Heart left ventricle (tissue), 16 donors: ENCODE measurements around the gene MAP3K20. TPM values are rescaled to one million over a fixed set of nuclear protein-coding genes. Genes with fewer than 3 reads are reported as not detected.
"Not testable (repeated sequence)": the region's sequence is repeated elsewhere in the genome, so short reads cannot be mapped to it uniquely, and the experiment has no call there.

Experiments
- ATAC-seq, 4 donors: fragments of 200-7000 bp; cut with Tn5 transposase; one replicate each; pipeline ENCODE4 v1.9.1; 2020 to 2022; ENCODE audit warnings: moderate library complexity in 4 of 4, mild to moderate bottlenecking in 3 of 4, moderate number of reproducible peaks in 1 of 4
- DNase-seq, 5 donors: peaks; one replicate each; pipeline ENCODE4 v3.0.0-alpha.2; 2020
- H3K27ac ChIP-seq, 12 donors: fragments of 200-600 bp; sonication (generic) in 4 of 12; one replicate each; pipeline versions ENCODE4 v1.5.0 to v1.8.0; 2016 to 2022; ENCODE audit warnings: mild to moderate bottlenecking in 2 of 12
- H3K27me3 ChIP-seq, 9 donors: fragments of 200-600 bp; sonication (generic) in 2 of 9; one replicate each; pipeline versions ENCODE4 v1.5.1 to v1.8.0; 2016 to 2022; ENCODE audit warnings: mild to moderate bottlenecking in 3 of 9
- H3K36me3 ChIP-seq, 9 donors: fragments of 200-600 bp; sonication (generic) in 2 of 9; one replicate each; pipeline versions ENCODE4 v1.5.0 to v1.8.0; 2018 to 2022; ENCODE audit warnings: mild to moderate bottlenecking in 2 of 9
- H3K4me1 ChIP-seq, 12 donors: fragments of 200-600 bp; sonication (generic) in 4 of 12; one replicate each; pipeline versions ENCODE4 v1.5.0 to v1.8.0; 2016 to 2022; ENCODE audit warnings: mild to moderate bottlenecking in 3 of 12
- H3K4me3 ChIP-seq, 12 donors: fragments of 200-600 bp; sonication (generic) in 4 of 12; one replicate each; pipeline versions ENCODE4 v1.5.0 to v1.8.0; 2017 to 2022; ENCODE audit warnings: mild to moderate bottlenecking in 9 of 12, moderate library complexity in 4 of 12
- H3K9me3 ChIP-seq, 12 donors: fragments of 200-600 bp; sonication (generic) in 4 of 12; one replicate each; pipeline versions ENCODE4 v1.5.0 to v1.8.0; 2016 to 2022; ENCODE audit warnings: mild to moderate bottlenecking in 1 of 12
- POLR2A ChIP-seq, 2 donors: fragments of 450-650 bp; IDR thresholded peaks; one replicate each; pipeline ENCODE4 v1.6.1; 2017; ENCODE audit warnings: antibody characterized with exemption in 2 of 2, mild to moderate bottlenecking in 2 of 2, moderate library complexity in 2 of 2
- WGBS, 4 donors: extraction: QIAGEN DNeasy Blood & Tissue Kit in 2 of 4; methylation state at CpG; one replicate each; pipeline versions ENCODE4 v1.1.5 to v1.1.7; 2013 to 2018; 5-methylcytosine and 5-hydroxymethylcytosine counted together
- intact Hi-C, 10 donors: fragments of 100-400 bp; cut with DNase I; formaldehyde crosslinking; loops; one replicate each; pipeline versions ENCODE4 v1.11.1 to v1.14.2; 2022
- polyA plus RNA-seq, 2 donors: library from polyadenylated mRNA; stranded (reverse); fragments of 200-250 nt; gene quantifications; one replicate each; pipeline ENCODE4 v1.2.3, GENCODE V29; 2013
- total RNA-seq, 9 donors: library from RNA; depleted of rRNA in 2 of 9; stranded (reverse); fragments of >200 nt in 2 of 9; fragmentation: NEBNext Ultra II Directional in 3 of 9; extraction: Animal tissue kit (Norgen Biotek cat#: 25700) in 3 of 9; gene quantifications; one replicate each; pipeline versions ENCODE4 v1.1.0 to v1.2.4, GENCODE V29; 2016 to 2023
- TF ChIP-seq, protein P1 (sequence below), 12 donors: fragments of 200-600 bp; sonication (generic) in 4 of 12; IDR thresholded peaks; one replicate each; pipeline versions ENCODE4 v1.5.0 to v1.8.0; 2018 to 2022; ENCODE audit warnings: antibody characterized with exemption in 12 of 12, mild to moderate bottlenecking in 5 of 12
- donor health status: ischemic (EF 13 %, LVEDD 7.1; RV severe dilation, severe dysfunction).
- donor health status: healthy with polysubstance abuse.
- donor health status: DM: no; HTN: yes; CAD: no.
- donor health status: DM: no; HTN: no; CAD: no.
- donor health status: ischemic (EF 25% LVEDD 6.9; RV normal size, moderate dysfunction).
- donor health status: ischemic (EF 25% LVEDD 5.7; RV mildly dilated, moderate dysfunction).
- donor health status: healthy.
- donor health status: DM: yes; HTN: yes; CAD: no.
- donor health status: ischemic (EF 35%, LVEDD 5.7; RV mildly dilated, moderate dysfunction).
- donor health status: nonischemic (EF 11% LVEDD 7.7; RV severe dilation, severe dysfunction).
- donor health status: DM: yes; HTN: yes; CAD: no.
- donor health status: PGD.
- donor health status: ischemic (EF 29% LVEDD 5.4; RV normal size, mild dysfunction).
- donor health status: nonischemic (EF 23%, LVEDD 6.1; RV moderate dilation, normal function).

MAP3K20 gene
- total and polyA plus RNA-seq, 11 donors: 98.6 to 487 (median 355) TPM

DNA sequence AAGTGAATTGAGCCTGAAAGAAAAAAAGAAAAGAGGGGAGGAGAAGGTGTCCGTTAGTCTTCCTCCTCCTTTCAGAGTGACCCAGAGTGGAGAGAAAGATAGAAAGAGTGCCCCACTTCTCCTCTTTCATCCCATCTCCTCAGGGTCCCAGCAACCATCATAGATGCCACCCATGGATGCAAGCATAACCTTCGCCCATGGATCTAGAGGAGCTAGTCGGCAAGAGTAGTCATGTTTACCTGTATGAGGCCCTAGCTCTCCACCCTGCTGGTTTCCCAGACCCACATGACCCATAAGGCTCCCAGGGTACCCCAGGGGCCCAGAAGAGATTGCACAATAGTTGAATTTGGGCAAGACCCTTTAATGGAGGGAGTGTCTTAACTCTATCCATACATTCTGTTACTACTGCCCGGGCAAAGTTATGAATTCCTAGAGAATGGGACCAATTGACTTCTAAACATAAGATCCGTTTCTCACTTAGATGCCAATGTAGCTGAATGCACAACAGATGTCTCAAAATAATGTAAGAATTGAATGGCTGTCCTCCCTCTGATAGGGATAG, 223.0 kb downstream of the MAP3K20 start:
- 88 to 93% (median 89%) methylated on average over 5 of the region's 5 CpGs for WGBS, 4 donors

DNA sequence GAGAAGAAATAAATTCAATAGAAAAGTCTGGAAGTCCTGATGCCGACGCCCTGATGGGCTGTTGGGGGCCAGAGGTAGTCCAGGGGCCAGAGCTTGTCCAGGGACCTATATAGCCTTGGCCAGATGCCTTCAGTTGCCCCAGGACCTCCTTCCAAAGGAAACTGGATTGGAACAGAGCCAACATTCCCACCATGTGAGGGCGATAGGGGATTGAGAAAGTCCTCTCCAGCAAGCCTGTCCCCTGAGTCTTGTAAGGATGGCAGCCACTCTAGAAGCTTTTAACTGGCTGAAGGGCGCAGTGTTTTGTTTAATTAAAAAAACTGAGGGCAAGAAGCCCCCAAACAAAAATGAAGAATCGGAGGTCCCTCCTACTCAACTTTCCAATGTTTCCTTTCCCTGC, 224.1 kb downstream of the MAP3K20 start:
- WGBS, 4 donors: 74 to 98% (median 85%) methylated on average over 5 of the region's 5 CpGs
- intact Hi-C loops: no loop called here
- TF ChIP-seq, protein P1, sequence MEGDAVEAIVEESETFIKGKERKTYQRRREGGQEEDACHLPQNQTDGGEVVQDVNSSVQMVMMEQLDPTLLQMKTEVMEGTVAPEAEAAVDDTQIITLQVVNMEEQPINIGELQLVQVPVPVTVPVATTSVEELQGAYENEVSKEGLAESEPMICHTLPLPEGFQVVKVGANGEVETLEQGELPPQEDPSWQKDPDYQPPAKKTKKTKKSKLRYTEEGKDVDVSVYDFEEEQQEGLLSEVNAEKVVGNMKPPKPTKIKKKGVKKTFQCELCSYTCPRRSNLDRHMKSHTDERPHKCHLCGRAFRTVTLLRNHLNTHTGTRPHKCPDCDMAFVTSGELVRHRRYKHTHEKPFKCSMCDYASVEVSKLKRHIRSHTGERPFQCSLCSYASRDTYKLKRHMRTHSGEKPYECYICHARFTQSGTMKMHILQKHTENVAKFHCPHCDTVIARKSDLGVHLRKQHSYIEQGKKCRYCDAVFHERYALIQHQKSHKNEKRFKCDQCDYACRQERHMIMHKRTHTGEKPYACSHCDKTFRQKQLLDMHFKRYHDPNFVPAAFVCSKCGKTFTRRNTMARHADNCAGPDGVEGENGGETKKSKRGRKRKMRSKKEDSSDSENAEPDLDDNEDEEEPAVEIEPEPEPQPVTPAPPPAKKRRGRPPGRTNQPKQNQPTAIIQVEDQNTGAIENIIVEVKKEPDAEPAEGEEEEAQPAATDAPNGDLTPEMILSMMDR (IDR thresholded peaks at IDR 0.05): no peak
- no peak for TF ChIP-seq POLR2A (IDR thresholded peaks at IDR 0.05)
- Histone ChIP-seq H3K4me3 (no peak overlapping the region), H3K27me3 (no peaks in the 10 kb centered on the region), H3K27ac (no peak overlapping the region), H3K4me1 (no peaks in the 10 kb centered on the region), H3K9me3 (peaks cover 0 to 40% (median 15%) of the 10 kb centered on the region in 12 donors), H3K36me3 (no peaks in the 10 kb centered on the region)
- no peak for ATAC-seq
- no peak for DNase-seq

More for the DNA sequence above, 223.0 kb downstream of the MAP3K20 start:
- H3K36me3 ChIP-seq: no peaks in the 10 kb centered on the region
- DNase-seq (no peak), ATAC-seq (no peak)
- no peaks in the 10 kb centered on the region for H3K4me1 ChIP-seq
- no peak overlapping the region for H3K4me3 ChIP-seq
- peaks cover 0 to 44% (median 15%) of the 10 kb centered on the region in 12 donors for H3K9me3 ChIP-seq
- intact Hi-C loops: no loop called here
- TF ChIP-seq, protein P1 (IDR thresholded peaks at IDR 0.05): no peak
- no peak for TF ChIP-seq POLR2A (IDR thresholded peaks at IDR 0.05)
- H3K27me3 ChIP-seq: no peaks in the 10 kb centered on the region
- no peak overlapping the region for H3K27ac ChIP-seq

DNA sequence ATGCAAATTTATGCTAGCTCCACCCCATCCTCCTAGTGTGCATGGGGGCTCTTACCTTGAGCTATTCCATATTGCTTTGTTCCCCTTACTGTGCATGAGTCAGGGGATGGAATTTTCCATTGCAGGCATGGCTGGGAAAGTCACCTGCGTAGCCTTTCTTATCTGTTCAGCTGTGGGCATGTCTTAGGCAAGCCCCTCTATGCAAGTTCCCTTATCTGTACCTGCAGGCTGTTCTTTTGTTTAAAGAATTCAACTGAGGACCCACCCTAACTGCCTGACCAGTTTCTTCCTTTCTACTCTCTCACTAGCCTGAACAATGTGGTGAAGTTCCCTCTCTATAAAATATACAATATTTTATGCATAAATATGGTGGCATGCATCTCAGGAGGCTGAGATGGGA, 224.8 kb downstream of the MAP3K20 start:
- peaks cover 0 to 40% (median 15%) of the 10 kb centered on the region in 12 donors for H3K9me3 ChIP-seq
- intact Hi-C loops: no loop called here
- H3K4me1 ChIP-seq: no peaks in the 10 kb centered on the region
- H3K36me3 ChIP-seq: no peaks in the 10 kb centered on the region
- DNase-seq: no peak
- WGBS, 4 donors: 62 to 88% (median 68%) methylated on average over 1 of the region's 1 CpG
- H3K4me3 ChIP-seq: no peak overlapping the region
- H3K27me3 ChIP-seq: no peaks in the 10 kb centered on the region
- no peak for ATAC-seq
- no peak for TF ChIP-seq POLR2A (IDR thresholded peaks at IDR 0.05)
- TF ChIP-seq, protein P1 (IDR thresholded peaks at IDR 0.05): no peak
- H3K27ac ChIP-seq: no peak overlapping the region

DNA sequence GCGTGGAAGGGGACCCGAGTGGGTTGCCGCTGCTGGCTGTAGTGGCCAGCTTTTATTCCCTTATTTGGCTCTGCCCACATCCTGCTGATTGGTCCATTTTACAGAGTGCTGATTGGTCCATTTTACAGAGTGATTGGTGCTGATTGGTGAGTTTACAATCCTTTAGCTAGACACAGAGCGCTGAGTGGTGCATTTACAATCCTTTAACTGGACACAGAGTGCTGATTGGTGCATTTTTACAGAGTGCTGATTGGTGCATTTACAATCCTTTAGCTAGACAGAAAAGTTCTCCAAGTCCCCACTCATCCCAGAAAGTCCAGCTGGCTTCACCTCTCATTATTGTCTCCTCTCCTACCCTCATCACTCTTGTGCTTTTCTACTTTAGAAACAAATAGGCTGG, 225.9 kb downstream of the MAP3K20 start:
- H3K27me3 ChIP-seq, H3K27ac ChIP-seq, DNase-seq, intact Hi-C loops, H3K4me3 ChIP-seq, H3K36me3 ChIP-seq, ATAC-seq, H3K4me1 ChIP-seq: not testable (repeated sequence)
- WGBS, 4 donors: 90 to 96% (median 93%) methylated on average over 4 of the region's 4 CpGs
- peaks cover 0 to 39% (median 15%) of the 10 kb centered on the region in 12 donors for H3K9me3 ChIP-seq

DNA sequence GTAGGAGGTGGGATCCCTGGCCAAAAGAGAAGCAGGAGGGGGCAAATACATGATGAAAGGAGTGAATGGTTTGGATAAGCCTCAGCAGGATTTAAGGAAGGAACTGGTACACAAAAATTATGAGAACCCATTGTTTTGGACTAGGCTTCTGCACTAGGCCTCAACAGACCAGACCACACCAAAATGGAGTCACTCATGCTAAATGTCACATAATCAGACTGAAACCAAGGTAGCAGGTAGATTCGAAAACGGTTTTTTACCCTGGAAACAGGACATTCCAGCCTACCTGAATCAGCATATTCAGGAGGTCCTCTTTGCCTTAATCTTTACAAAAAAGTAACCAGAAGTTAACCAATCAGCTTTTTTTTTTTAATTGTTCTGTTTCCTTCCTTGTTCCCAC, 229.7 kb downstream of the MAP3K20 start:
- 88 to 93% (median 91%) methylated on average over 2 of the region's 2 CpGs for WGBS, 4 donors
- Histone ChIP-seq H3K9me3 (peaks cover 0 to 4% (median 0%) of the 10 kb centered on the region in 12 donors), H3K36me3 (no peaks in the 10 kb centered on the region), H3K4me3 (no peak overlapping the region), H3K27me3 (no peaks in the 10 kb centered on the region), H3K27ac (no peak overlapping the region), H3K4me1 (no peaks in the 10 kb centered on the region)
- ATAC-seq: no peak
- DNase-seq: no peak
- no peak for TF ChIP-seq POLR2A (IDR thresholded peaks at IDR 0.05)
- intact Hi-C loops: no loop called here
